Thyroid gland (tissue), 4 donors: Measurements from ENCODE around the gene MIDN. TPM values are rescaled to one million over a fixed set of nuclear protein-coding genes. Genes with fewer than 3 reads are reported as not detected.

ENCODE experiments used
- DNase-seq, 2 donors: peaks; one replicate each; pipeline ENCODE4 v3.0.0-alpha.2; 2019
- H3K27ac ChIP-seq, 3 donors: fragments of 200-600 bp; sonication (generic); 1 replicate in 2 of 3; 2 replicates in 1 of 3; pipeline ENCODE4 v1.5.1; 2016 to 2019; ENCODE audit warnings: mild to moderate bottlenecking in 1 of 3, moderate library complexity in 1 of 3
- H3K27me3 ChIP-seq: fragments of 200-600 bp; sonication (generic); one replicate; pipeline ENCODE4 v1.5.1; 2019
- H3K36me3 ChIP-seq, 2 donors: fragments of 200-600 bp; sonication (generic); one replicate each; pipeline ENCODE4 v1.5.1; 2016 to 2019
- H3K4me1 ChIP-seq, 2 donors: fragments of 200-600 bp; sonication (generic); one replicate each; pipeline ENCODE4 v1.5.1; 2017 to 2019
- H3K4me3 ChIP-seq, 3 donors: fragments of 200-600 bp; sonication (generic); replicated peaks in 1 of 3; 1 replicate in 2 of 3; 2 replicates in 1 of 3; pipeline ENCODE4 v1.5.1; 2016; ENCODE audit warnings: mild to moderate bottlenecking in 1 of 3
- H3K9me3 ChIP-seq: fragments of 200-600 bp; sonication (generic); one replicate; pipeline ENCODE4 v1.5.1; 2017
- CTCF ChIP-seq, 6 experiments: fragments of 200-600 bp in 3 of 6; fragments of 450-650 bp in 3 of 6; sonication (generic) in 3 of 6; IDR thresholded peaks; one replicate each; pipeline ENCODE4 v1.5.1; 2016 to 2019; ENCODE audit warnings: antibody characterized with exemption in 6 of 6, mild to moderate bottlenecking in 2 of 6, inconsistent platforms in 1 of 6, moderate library complexity in 1 of 6
- POLR2A ChIP-seq, 2 donors: fragments of 450-650 bp; IDR thresholded peaks; one replicate each; pipeline ENCODE4 v1.6.1; 2017; ENCODE audit warnings: antibody characterized with exemption in 2 of 2, mild to moderate bottlenecking in 2 of 2, moderate library complexity in 1 of 2
- WGBS, 2 donors: methylation state at CpG; one replicate each; pipeline ENCODE4 v1.1.5; 2017; 5-methylcytosine and 5-hydroxymethylcytosine counted together
- intact Hi-C: fragments of 100-400 bp; cut with DNase I; formaldehyde crosslinking; loops from one replicate; pipeline ENCODE4 v1.15.1; 2023
- total RNA-seq, 4 donors: library from RNA; depleted of rRNA; stranded (reverse); fragments of >200 nt; gene quantifications; one replicate each; pipeline ENCODE4 v1.2.3, GENCODE V29; 2016

The MIDN gene
- total RNA-seq, 4 donors from 2014 or later: 16.2 to 89.2 (median 17.9) TPM

DNA sequence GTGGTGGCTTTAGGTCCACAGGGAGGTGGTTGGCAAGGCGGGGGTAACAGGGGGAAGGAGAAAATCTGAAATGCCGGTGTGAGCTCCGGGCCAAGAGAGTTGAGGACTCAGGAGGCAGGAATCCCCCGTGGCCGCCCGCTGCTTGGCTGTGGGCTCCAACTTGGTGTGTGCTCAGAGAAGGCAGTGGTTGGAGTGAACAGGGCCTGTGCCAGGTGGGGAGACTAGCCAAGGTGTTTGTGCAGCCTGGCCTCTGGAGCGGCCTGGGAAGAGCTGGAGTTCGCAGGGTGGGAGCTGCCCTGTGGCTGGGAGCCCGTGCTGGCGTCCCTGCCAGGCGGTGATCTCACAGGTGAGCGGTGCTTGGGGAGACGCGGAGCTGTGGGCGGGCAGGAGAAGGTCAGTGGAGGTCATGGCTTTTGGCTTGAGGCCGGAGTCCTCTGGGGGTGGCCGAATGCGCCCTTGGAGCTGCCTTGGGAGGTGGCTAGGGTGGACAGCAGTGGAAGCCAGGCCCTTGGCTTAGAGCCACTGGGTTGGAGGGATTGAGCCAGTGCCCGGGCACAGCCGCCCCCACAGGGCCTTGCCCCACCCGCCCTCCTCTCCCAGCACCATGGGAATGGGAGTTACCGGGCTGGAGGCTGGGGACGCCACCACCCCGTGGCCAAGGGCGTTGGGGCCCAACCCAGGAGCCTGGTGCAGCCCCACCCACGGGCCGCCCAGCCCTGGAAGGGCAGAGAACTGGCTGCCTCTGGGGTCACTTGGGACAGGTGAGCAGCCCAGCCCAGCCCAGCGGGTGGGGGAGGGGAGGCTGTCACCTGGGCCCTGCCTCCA lies 13.6 kb downstream of the MIDN start:
- Histone ChIP-seq H3K9me3 (no peaks in the 10 kb centered on the region), H3K27ac (peak overlapping the region; percentile 95 to 97 (median 96)), H3K36me3 (peaks cover 9 to 18% of the 10 kb centered on the region in 2 donors), H3K4me3 (peak overlapping the region in 1 of 3 donors; percentile 71), H3K27me3 (no peaks in the 10 kb centered on the region), H3K4me1 (peaks cover 49 to 87% of the 10 kb centered on the region in 2 donors)
- TF ChIP-seq POLR2A (IDR thresholded peaks at IDR 0.05) (peak in 1 of 2 donors; percentile 77), CTCF (IDR thresholded peaks at IDR 0.05) (no peak)
- WGBS, 2 donors: 6 to 19% methylated on average over 11 to 22 of the region's 28 CpGs
- intact Hi-C loops: no loop called here
- DNase-seq: peak; percentile 94 to 96

DNA sequence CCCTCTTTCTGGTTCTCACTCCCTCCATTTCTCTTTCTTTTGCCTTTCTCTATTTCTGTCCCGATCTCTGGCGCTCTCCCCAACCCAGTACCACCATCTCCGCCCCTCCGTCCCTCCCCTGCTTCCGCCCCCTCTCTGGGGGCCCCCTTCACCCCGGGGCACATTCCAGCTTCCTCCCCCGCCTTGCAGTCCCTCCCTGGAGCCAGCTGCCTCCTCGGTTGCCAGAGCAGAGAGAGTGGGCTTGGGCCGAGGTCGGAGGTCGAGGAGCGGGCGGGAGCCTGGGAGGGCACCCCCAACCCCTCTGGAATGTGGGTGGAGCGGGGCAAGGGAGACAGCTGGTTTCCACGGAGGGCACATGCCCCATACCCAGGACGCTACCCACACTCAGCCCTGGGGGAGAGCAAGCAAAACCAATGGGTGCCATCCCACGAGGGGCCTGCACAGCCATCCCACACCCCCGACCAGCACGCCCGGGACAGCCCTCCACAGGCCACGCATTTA lies 14.3 kb downstream of the MIDN start:
- H3K36me3 ChIP-seq: peaks cover 2 to 12% of the 10 kb centered on the region in 2 donors
- peaks cover 55 to 88% of the 10 kb centered on the region in 2 donors for H3K4me1 ChIP-seq
- WGBS, 2 donors: 18 to 37% methylated on average over 7 to 18 of the region's 21 CpGs
- DNase-seq: no peak
- TF ChIP-seq POLR2A (IDR thresholded peaks at IDR 0.05): peak in 1 of 2 donors; percentile 0
- TF ChIP-seq CTCF (IDR thresholded peaks at IDR 0.05): no peak
- no peaks in the 10 kb centered on the region for H3K27me3 ChIP-seq
- intact Hi-C loops: no loop called here
- H3K27ac ChIP-seq: peak overlapping the region; percentile 95 to 97 (median 96)
- H3K9me3 ChIP-seq: no peaks in the 10 kb centered on the region
- peak overlapping the region in 1 of 3 donors; percentile 71 for H3K4me3 ChIP-seq

DNA sequence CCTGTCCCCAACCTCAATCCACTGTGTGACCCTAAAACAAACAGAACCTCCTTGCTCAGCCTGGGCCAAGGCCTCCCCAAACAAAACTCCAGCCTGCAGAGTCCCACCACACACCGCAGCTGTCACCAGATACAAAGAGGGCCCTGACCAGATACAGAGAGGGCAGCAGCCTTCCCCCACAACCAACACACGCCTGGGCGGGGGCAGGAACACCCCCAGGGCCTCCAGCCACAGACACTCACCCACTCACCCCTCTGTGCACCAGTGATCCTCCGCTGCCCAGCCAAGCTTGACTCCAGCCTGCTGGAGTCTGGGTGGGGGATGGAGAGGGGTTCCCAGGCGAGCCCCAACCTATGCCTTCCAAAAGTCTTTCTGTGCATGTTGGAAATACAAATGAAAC lies 14.8 kb downstream of the MIDN start:
- peak overlapping the region; percentile 95 to 97 (median 96) for H3K27ac ChIP-seq
- peaks cover 0 to 6% of the 10 kb centered on the region in 2 donors for H3K36me3 ChIP-seq
- 37 to 46% methylated on average over 5 of the region's 5 CpGs for WGBS, 2 donors
- intact Hi-C loops: no loop called here
- H3K4me3 ChIP-seq: no peak overlapping the region
- TF ChIP-seq CTCF (IDR thresholded peaks at IDR 0.05) (no peak), POLR2A (IDR thresholded peaks at IDR 0.05) (no peak)
- peak; percentile 68 to 75 for DNase-seq
- no peaks in the 10 kb centered on the region for H3K9me3 ChIP-seq
- no peaks in the 10 kb centered on the region for H3K27me3 ChIP-seq
- H3K4me1 ChIP-seq: peaks cover 60 to 88% of the 10 kb centered on the region in 2 donors

DNA sequence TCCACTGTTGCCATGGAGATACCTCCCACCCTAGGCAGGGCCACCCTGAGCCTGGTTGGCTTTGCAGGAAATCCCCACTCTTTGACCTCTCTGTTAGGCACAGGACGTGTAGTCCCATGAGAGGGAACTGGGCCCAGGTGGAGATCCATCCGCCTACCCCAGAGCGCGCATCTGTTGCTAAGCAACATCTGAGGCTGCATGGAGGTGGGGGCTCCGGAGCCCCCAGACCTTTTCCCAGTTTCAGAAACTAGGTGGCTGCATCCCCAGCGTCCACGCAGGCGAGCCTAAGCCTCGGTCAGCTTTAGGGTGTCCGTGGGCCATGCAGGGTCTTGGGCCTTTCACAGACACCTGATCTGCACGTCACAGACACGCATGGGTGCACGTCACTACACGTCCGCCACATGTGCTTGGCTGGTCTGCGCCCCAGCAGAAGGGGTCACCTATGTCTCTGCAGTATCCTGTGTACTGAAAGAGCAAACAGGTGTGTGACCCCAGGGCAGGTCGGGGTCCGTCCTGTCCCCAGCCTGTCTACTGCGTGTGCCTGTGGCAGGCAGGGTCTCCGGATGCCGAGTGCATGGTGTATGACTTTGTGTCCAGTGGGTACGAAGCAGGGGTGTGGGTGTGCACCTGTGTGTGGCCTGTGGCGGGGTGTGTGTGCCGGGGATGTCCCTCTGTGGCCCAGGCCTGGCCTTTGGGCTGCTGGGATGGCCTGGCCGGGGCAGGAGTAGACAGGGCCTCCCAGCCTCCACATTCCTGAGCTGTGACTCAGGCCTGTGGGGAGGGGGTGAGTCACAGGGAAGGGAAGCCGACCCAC lies 16.6 kb downstream of the MIDN start:
- intact Hi-C loops: no loop called here
- H3K4me3 ChIP-seq: no peak overlapping the region

More for the DNA sequence above, 16.6 kb downstream of the MIDN start:
- peak; percentile 59 to 63 for DNase-seq
- Histone ChIP-seq H3K9me3 (no peaks in the 10 kb centered on the region), H3K27ac (peak overlapping the region; percentile 68 to 84 (median 78)), H3K4me1 (peaks cover 67 to 80% of the 10 kb centered on the region in 2 donors), H3K27me3 (no peaks in the 10 kb centered on the region), H3K36me3 (peaks cover 0 to under 1% of the 10 kb centered on the region in 2 donors)
- TF ChIP-seq CTCF (IDR thresholded peaks at IDR 0.05) (no peak), POLR2A (IDR thresholded peaks at IDR 0.05) (no peak)
- WGBS, 2 donors: 70 to 74% methylated on average over 4 to 9 of the region's 26 CpGs
